Fibroblast of skin of back (primary cell): Measurements from ENCODE around the gene C1QTNF12.

Source experiments
- DNase-seq: peaks from one replicate; pipeline ENCODE4 v3.0.0-alpha.2; 2013

The C1QTNF12 gene

GRCh38 chr1:1226566-1227362 is 19.8 kb downstream of the C1QTNF12 start:
- no peak for DNase-seq

DNA sequence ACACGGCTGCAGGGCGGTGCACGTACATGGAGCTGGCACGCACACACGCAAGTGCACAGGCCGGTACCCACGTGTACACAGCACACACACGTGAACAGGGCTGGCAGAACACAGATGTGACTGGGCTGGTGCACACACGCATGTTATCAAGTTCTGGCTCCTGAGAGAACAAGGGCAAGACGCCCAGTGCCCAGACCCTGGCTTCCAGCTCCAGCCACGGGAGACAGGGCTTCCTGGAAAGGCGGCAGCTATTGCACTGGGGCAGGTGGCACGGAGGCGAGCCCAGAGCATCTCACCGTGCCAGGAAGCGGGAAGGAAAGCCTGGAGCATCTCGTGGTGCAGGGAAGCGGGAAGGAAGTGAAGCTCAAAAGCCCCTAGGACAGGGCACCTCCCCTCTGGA is 20.6 kb downstream of the C1QTNF12 start:
- DNase-seq: no peak

GRCh38 chr1:1225238-1225845 is 21.2 kb downstream of the C1QTNF12 start:
- DNase-seq: no peak

DNA sequence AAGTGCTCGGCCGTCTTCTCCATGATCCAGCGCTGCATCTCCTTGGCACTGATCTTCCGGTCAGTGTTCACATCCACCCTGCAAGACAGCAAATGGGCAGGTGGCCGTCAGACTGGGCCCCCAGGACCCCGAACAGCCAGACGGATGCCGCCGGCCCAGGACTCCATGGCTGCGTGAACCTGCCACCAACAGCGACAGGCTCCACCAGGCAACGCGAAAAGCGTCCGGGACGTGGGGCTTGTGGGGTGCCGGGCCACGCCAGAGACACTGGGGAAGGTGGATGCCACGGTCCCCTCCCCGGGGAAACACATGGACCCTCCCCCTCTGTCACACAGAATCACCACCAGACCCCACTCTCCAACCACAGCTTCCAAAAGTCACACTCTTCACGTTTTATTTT is 22.6 kb downstream of the C1QTNF12 start:
- DNase-seq: no peak

DNA sequence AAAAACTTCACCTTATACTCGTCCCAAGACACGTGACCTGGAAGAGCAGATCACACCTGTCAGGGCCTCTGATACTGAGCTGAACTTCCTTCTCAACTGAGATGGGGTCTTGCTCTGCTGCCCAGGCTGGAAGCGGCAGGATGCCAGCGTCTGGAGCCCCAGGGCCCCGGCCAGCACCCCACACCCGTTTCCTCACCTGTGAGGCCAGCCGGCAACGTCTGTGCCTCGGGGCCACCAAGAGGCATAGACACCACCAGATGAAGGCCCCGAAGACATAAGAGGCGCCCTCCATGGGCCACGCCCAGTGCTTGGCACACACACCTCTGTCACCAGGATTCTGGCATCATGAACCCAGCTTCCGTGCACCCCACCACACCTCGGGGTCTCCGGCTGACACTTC is 23.2 kb downstream of the C1QTNF12 start:
- no peak for DNase-seq

DNA sequence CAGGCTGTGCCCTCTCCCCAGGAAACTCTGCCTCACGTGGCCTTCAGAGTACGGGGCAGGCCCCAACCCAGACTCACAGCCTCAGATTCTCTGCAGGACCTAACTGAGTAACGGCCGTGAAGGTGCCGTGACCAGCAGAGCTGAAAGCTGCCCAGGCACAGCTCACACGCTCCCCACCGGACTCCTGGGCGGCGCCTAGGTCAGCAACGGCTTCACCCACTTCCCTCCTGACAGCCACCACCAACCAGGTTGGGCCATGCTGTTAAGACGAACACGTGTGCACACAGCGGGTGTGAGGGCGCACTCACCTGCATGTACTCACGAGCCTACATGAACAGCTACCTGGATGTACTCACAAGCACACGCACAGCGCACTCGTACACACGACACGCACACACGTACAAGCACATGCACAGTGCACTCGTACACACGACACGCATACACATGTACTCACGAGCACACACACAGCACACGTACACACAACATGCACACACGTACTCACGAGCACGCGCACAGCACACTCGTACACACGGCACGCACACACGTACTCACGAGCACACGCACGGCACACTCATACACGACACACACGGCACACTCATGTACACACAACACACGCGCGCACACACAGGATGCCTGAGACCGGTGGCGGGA is 23.8 kb downstream of the C1QTNF12 start:
- DNase-seq: no peak

DNA sequence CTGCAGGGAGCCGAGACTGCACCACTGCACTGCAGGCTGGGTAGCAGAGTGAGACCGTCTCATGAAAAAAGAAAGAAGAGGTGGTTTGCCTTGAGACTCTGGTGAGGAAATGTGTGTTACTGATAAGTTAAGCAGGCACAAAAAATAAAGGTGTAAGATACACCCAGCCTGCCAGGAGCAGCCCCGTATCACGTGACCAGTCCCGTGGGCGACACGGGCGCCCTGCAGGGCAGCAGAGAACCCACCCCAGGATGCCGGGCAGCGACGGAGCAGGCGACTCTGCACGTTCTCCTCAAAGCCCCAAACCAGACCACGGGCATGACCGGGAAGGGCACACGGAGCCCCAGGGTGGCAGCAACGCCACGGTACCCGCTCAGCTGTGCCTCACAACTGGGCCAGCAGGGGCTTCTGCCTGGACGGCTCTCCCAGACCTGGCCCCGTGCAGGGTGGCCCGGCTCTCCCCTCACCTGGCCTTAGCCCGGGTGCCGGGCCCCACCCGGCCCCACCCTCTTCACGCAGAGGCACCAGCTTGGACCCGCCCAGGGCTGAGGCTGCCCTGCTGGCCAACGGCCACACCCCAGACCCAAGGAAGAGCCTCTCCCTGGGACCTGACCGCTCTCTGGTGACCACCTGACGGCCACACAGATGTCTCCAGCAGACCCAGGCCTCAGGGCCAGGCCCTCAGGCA is 24.5 kb downstream of the C1QTNF12 start:
- DNase-seq: no peak

DNA sequence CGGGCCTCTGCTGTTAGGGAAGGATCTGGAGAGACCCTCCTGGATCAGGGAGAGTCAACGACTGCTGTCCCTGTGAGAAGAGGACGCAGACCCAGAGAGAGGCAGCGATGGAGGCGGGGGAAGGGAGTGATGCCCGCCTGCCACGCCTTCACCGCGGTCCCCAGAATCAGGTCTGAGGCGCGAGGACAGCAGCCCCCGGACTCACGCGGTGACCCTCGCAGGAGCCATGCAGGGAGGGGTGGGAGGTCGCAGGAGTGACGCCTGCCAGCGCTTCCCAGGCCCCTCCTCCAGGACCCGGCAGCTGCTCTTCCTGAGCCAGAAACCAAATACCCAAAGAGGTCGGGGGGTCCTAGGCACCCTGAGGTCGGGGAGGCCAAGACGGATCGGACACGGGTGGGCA is 26.3 kb downstream of the C1QTNF12 start:
- DNase-seq: no peak

GRCh38 chr1:1219341-1219740 is 27.2 kb downstream of the C1QTNF12 start:
- no peak for DNase-seq

DNA sequence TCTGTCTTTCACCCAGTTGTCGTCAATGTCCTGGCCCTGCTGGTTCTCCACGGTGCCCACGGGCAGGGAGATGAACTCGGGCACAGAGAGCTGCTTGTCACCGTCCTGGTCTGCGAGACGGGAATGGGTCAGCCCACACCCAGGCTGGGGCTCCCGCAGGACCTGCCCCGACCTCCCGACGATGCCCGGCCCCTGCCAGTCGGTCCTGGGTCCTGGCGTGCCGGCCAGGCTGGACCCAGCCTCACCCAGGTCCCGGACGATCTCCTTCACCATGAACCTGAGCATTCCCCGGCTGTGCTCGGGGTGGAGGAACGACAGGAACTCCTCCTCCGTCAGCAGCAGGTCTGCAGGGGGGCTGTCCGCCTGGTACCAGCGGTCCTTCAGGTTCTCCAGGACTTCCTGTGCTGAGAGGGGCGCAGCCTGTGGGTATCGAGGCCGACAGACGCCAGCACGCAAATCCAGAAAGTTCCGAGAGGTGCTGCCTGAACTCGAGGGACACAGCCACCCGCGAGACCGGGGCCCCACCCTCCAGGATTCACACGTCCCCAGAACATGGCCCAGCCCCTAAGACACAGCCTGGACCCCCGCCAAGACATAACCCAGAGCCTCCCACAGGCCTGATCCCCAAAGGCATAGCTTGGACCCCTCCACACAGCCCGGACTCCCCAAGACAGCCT is 27.9 kb downstream of the C1QTNF12 start:
- DNase-seq: no peak

- no peak for DNase-seq
Observed at GRCh38 chr1:1217621-1218523, 28.6 kb downstream of the C1QTNF12 start.

- DNase-seq: no peak
Observed at GRCh38 chr1:1216770-1217620, 29.5 kb downstream of the C1QTNF12 start.

DNA sequence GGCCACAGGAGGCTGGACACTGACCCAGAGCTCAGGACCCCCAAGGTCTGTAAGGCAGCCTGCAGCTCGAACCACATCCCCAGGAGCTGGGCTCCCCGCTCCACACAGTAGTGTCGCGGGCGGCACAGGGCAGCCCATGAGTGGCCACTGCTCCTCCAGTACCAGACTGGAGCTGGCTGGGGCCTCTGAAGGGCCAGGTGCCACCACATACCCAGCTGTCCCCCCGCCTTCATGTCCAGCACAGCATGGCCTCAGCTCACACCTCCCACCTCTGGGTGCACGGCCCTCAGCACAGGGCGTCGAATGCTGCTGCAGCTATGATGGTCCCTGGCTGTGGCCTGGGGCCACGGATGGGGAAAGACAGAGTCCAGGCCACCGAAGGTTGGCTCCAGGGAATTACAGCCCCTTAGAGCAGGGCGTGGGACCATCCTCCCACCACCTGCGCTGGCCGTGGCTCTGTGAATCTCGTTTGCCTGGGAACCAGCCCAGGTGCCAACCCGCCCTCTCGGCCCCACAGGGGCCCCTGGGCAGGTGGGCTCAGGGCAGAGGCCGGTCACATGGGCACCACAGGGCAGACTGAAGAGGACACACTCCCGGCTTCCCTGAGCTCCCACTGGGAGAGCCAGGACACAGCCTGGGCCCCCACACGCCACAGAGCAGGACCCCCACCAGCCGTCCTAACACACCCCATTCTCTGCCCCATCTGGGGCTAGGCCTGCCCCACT is 30.5 kb downstream of the C1QTNF12 start:
- no peak for DNase-seq

- DNase-seq: no peak
Observed at GRCh38 chr1:1215080-1215676, 31.3 kb downstream of the C1QTNF12 start.

GRCh38 chr1:1213345-1214265 is 32.9 kb downstream of the C1QTNF12 start, which contains the start of gene TNFRSF4:
TNFRSF4 (minus strand) TSS chr1:1214153; CDS start chr1:1214127, 26 bp downstream.
- DNase-seq: no peak

- DNase-seq: no peak
Observed at GRCh38 chr1:1212780-1213344, 33.7 kb downstream of the C1QTNF12 start.

DNA sequence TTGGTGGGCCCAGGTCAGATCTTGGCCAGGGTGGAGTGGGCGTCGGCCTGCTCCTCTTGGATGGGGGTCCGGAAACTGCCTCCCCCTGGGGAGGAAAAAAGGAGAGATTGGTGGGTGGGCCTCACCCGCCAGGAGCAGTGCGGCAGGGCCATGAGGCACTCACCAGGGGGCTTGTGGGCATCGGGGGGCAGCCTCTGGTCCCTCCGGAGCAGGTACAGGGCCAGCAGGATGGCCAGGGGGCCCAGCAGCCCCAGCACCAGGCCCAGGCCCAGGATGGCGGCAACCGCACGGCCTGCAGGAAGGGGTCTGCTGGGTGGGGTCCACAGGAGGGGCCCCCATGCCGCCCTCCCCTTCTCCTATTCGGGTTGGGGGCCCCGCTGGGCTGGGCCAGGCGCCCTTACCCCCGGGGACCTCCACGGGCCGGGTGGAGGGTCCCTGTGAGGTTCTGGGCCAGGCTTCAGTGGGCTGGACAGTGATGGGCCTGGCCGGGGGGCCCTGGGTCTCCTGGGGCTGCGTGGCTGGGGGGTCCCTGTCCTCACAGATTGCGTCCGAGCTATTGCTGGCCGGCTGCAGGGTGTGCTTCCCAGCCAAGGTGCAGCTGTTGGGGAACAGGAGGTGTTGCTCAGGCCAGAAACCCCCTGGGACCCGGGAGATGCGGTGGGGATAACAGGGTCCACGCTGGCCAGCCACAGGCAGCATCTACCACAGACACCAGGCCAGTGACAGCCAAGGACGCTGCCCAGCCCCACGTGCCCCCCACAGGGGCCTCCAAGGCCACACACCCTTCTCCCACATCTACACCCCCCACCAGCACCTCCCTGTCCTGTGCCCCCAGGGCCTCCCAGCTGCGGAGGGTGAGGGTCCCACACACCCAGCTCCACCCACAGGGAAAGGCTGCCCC is 34.7 kb downstream of the C1QTNF12 start:
- no peak for DNase-seq
